Fibroblast of mammary gland (primary cell): ENCODE measurements around the gene SLC16A8.

Experiments used
- DNase-seq: peaks from one replicate; pipeline ENCODE4 v3.0.0-alpha.2; 2010; ENCODE audit warnings: low read depth
- H3K4me3 ChIP-seq: 2 replicates; pipeline ENCODE4 v1.5.1; 2011; ENCODE audit warnings: low read depth, mild to moderate bottlenecking, low read length, moderate library complexity; ENCODE audit not compliant: control insufficient read depth
- CTCF ChIP-seq: conservative IDR thresholded peaks from 2 replicates; pipeline ENCODE4 v1.5.1; 2011; ENCODE audit warnings: low read depth, low read length, inconsistent platforms; ENCODE audit not compliant: control insufficient read depth, insufficient read depth

The SLC16A8 gene

GRCh38 chr22:38030311-38031133 is 53.5 kb downstream of the SLC16A8 start:
- no peak for TF ChIP-seq CTCF
- no peak overlapping the region for H3K4me3 ChIP-seq
- peak; percentile 67 for DNase-seq

DNA sequence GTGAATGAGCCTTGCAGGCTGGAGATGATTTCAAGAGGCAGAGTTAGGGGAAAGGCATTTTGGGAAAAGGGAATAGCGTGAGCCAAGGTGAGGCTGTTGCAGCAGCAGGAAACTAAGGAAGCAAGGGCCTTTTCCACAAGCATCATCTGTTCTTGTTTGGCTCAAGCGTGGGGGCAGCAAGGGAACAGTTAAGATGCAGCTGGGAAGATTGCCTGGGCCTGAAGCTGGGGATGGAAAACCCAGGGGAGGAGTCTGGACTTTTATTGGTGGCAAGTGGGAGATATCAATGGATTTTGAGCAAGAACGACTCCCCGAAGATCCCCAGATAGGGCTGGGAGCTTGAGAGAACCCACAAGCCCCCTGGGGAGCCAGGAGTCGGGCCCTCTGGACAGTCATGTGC is 54.1 kb downstream of the SLC16A8 start:
- no peak for DNase-seq
- no peak for TF ChIP-seq CTCF
- H3K4me3 ChIP-seq, result no peak overlapping the region

DNA sequence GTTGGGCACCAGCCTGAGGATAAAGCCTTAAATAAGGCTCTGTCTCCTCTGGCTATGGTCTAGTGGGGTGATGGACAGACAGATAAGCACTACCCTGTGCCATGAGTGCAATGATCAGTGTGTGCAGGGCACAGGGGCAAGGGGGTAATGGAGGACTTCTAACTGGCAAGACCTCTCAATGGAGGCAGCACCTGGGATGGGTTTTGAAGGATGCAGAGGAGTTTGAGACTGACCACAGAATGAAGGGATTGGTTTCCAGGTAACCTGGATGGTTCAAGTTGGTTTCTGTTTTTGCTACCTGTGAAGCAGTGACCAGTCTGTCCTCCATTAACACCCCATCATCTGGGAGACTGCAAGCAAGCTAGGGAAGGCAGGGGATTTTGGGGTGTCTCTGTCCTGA is 54.6 kb downstream of the SLC16A8 start:
- DNase-seq, result no peak
- H3K4me3 ChIP-seq, result no peak overlapping the region
- no peak for TF ChIP-seq CTCF

GRCh38 chr22:38028344-38029130 is 55.4 kb downstream of the SLC16A8 start:
- TF ChIP-seq CTCF, result no peak
- no peak overlapping the region for H3K4me3 ChIP-seq
- DNase-seq, result no peak
